ENCODE results near the gene GTF2H4.
"Not testable (repeated sequence)": the region's sequence is repeated elsewhere in the genome, so short reads cannot be mapped to it uniquely, and the experiment has no call there.

GTF2H4 gene

GRCh38 chr6:30898750-30899360 lies 9.2 kb upstream of the GTF2H4 start:
- Mint-ChIP-seq H3K27ac (peak overlapping the region; percentile 85), H3K27me3 (ENCODE audit: low read depth, poor library complexity) (peaks cover 3% of the 10 kb centered on the region), H3K4me1 (peaks cover 4% of the 10 kb centered on the region), H3K9me3 (no peaks in the 10 kb centered on the region), H3K4me3 (no peak overlapping the region), H3K36me3 (ENCODE audit: low read depth) (peaks cover 42% of the 10 kb centered on the region)
- no peak for DNase-seq
- TF ChIP-seq, protein P1, sequence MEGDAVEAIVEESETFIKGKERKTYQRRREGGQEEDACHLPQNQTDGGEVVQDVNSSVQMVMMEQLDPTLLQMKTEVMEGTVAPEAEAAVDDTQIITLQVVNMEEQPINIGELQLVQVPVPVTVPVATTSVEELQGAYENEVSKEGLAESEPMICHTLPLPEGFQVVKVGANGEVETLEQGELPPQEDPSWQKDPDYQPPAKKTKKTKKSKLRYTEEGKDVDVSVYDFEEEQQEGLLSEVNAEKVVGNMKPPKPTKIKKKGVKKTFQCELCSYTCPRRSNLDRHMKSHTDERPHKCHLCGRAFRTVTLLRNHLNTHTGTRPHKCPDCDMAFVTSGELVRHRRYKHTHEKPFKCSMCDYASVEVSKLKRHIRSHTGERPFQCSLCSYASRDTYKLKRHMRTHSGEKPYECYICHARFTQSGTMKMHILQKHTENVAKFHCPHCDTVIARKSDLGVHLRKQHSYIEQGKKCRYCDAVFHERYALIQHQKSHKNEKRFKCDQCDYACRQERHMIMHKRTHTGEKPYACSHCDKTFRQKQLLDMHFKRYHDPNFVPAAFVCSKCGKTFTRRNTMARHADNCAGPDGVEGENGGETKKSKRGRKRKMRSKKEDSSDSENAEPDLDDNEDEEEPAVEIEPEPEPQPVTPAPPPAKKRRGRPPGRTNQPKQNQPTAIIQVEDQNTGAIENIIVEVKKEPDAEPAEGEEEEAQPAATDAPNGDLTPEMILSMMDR (IDR thresholded peaks at IDR 0.05), result no peak

DNA sequence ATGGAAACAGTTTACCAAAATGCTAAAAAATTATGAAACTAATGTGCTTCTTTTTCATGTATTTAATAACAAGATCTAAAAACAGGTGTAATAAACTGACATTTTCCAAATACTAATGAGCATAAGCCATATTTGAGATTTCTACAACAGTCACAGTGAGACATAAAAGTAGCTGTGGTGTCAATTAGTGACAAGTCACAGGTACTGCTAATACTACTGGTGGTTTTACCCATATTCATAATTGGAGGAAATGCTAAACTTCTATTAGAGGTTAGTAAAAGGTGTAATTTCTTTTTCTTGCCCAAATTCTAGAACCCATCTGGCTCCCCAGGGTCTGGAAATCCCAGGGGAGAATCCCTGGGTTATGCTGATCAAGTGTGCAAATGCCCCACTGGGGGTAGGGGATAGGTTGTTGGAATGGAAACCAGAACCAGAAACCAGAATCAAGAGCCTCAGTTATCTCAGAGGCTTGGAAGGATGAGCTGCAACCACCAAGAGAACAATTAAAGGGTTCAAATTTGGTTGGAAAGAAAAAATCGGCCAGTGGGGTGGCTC lies 7.1 kb upstream of the GTF2H4 start:
- no peaks in the 10 kb centered on the region for H3K4me1 Mint-ChIP-seq
- TF ChIP-seq, protein P1 (IDR thresholded peaks at IDR 0.05), result no peak
- no peak overlapping the region for H3K27ac Mint-ChIP-seq
- H3K4me3 Mint-ChIP-seq, result no peak overlapping the region
- H3K27me3 Mint-ChIP-seq (ENCODE audit: low read depth, poor library complexity), result peaks cover 3% of the 10 kb centered on the region
- H3K9me3 Mint-ChIP-seq, result no peaks in the 10 kb centered on the region
- no peak for DNase-seq
- peaks cover 25% of the 10 kb centered on the region for H3K36me3 Mint-ChIP-seq (ENCODE audit: low read depth)

GRCh38 chr6:30901436-30901835 lies 6.6 kb upstream of the GTF2H4 start:
- TF ChIP-seq, protein P1 (IDR thresholded peaks at IDR 0.05), result no peak
- no peak overlapping the region for H3K4me3 Mint-ChIP-seq
- no peak for DNase-seq
- no peak overlapping the region for H3K27ac Mint-ChIP-seq
- no peaks in the 10 kb centered on the region for H3K4me1 Mint-ChIP-seq
- peaks cover 23% of the 10 kb centered on the region for H3K36me3 Mint-ChIP-seq (ENCODE audit: low read depth)
- peaks cover 3% of the 10 kb centered on the region for H3K27me3 Mint-ChIP-seq (ENCODE audit: low read depth, poor library complexity)
- no peaks in the 10 kb centered on the region for H3K9me3 Mint-ChIP-seq

DNA sequence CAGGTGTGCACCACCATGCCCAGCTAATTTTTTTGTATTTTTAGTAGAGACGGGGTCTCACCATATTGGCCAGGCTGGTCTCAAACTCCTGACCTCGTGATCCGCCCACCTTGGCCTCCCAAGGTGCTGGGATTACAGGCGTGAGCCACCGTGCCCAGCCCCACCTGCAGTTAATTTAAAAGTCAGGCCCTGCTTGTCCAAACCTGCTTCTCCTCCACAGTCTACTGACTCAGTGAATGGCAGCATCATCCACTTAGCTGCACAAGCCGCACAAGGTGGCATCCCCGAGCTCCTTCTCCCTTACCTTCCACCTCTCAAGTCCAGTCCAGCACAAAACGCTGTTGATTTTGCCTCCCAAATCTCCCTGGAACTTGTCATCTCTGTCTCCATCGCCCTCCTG lies 5.8 kb upstream of the GTF2H4 start:
- H3K27ac Mint-ChIP-seq, result peak overlapping the region; percentile 12
- DNase-seq; H3K27me3 Mint-ChIP-seq (ENCODE audit: low read depth, poor library complexity); H3K9me3 Mint-ChIP-seq; H3K4me3 Mint-ChIP-seq; H3K4me1 Mint-ChIP-seq: not testable (repeated sequence)
- peaks cover 19% of the 10 kb centered on the region for H3K36me3 Mint-ChIP-seq (ENCODE audit: low read depth)

- Mint-ChIP-seq H3K27me3 (ENCODE audit: low read depth, poor library complexity) (peaks cover 3% of the 10 kb centered on the region), H3K9me3 (no peaks in the 10 kb centered on the region), H3K4me3 (no peak overlapping the region), H3K27ac (peak overlapping the region; percentile 12), H3K4me1 (peaks cover 6% of the 10 kb centered on the region), H3K36me3 (ENCODE audit: low read depth) (peaks cover 19% of the 10 kb centered on the region)
- TF ChIP-seq, protein P1 (IDR thresholded peaks at IDR 0.05), result no peak
- no peak for DNase-seq
Measured at GRCh38 chr6:30902709-30903108, 5.3 kb upstream of the GTF2H4 start.

DNA sequence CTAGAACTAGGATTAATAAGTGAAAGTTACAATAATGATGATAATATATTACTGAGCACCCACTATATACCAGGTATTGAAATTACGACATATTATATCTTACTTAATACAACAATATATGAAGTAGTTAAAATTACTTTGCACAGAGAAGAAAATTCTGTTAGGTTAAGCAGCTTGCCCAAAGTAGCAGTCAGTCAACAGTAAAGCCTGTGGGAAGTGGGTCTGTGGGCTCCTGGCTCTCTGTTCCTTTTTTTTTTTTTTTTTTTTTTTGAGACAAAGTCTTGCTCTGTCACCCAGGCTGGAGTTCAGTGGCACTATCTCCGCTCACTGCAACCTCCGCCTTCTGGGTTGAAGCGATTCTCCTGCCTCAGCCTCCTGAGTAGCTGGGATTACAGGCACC lies 4.8 kb upstream of the GTF2H4 start:
- H3K4me3 Mint-ChIP-seq, result no peak overlapping the region

DNA sequence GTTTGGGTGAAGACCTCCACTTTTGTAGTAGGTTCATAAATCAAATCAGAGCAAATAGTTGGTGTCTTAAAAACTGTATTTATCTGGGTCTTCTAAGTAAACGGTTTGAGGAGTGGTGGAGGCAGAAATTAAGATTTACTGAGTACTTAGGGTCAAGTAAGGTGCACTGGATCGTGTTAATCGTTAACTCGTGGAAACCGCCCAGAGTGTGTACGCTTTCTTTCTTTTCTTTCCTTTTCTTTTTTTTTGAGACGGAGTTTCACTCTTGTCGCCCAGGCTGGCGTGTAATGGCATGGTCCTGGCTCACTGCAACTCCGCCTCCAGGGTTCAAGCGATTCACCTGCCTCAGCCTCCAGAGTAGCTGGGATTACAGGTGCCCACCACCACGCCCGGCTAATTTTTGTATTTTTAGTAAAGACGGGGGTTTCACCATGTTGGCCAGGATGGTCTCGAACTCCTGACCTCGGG lies 683 bp upstream of the GTF2H4 start:
- peaks cover 27% of the 10 kb centered on the region for H3K4me1 Mint-ChIP-seq
- DNase-seq; H3K27me3 Mint-ChIP-seq (ENCODE audit: low read depth, poor library complexity); H3K9me3 Mint-ChIP-seq; H3K27ac Mint-ChIP-seq: not testable (repeated sequence)
- peak overlapping the region; percentile 100 for H3K4me3 Mint-ChIP-seq
- H3K36me3 Mint-ChIP-seq (ENCODE audit: low read depth), result peaks cover 23% of the 10 kb centered on the region

More for the DNA sequence above, 4.8 kb upstream of the GTF2H4 start:
- Mint-ChIP-seq H3K27ac (no peak overlapping the region), H3K27me3 (ENCODE audit: low read depth, poor library complexity) (peaks cover 6% of the 10 kb centered on the region), H3K36me3 (ENCODE audit: low read depth) (peaks cover 14% of the 10 kb centered on the region), H3K9me3 (no peaks in the 10 kb centered on the region), H3K4me1 (peaks cover 11% of the 10 kb centered on the region)
- no peak for DNase-seq
- TF ChIP-seq, protein P1 (IDR thresholded peaks at IDR 0.05), result no peak

Data from nephron progenitor cell (in vitro differentiated cells).